ENCODE results near the gene HJURP.

- TF ChIP-seq POLR2A (IDR thresholded peaks at IDR 0.05), result no peak
- TF ChIP-seq, protein P1, sequence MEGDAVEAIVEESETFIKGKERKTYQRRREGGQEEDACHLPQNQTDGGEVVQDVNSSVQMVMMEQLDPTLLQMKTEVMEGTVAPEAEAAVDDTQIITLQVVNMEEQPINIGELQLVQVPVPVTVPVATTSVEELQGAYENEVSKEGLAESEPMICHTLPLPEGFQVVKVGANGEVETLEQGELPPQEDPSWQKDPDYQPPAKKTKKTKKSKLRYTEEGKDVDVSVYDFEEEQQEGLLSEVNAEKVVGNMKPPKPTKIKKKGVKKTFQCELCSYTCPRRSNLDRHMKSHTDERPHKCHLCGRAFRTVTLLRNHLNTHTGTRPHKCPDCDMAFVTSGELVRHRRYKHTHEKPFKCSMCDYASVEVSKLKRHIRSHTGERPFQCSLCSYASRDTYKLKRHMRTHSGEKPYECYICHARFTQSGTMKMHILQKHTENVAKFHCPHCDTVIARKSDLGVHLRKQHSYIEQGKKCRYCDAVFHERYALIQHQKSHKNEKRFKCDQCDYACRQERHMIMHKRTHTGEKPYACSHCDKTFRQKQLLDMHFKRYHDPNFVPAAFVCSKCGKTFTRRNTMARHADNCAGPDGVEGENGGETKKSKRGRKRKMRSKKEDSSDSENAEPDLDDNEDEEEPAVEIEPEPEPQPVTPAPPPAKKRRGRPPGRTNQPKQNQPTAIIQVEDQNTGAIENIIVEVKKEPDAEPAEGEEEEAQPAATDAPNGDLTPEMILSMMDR (IDR thresholded peaks at IDR 0.05), result no peak
- TF ChIP-seq EP300 (IDR thresholded peaks at IDR 0.05), result no peak
Observed at GRCh38 chr2:233871432-233871831, 17.1 kb upstream of the HJURP start.
